ENCODE data around the gene IGLL5. TPM values are rescaled to one million over a fixed set of nuclear protein-coding genes. Genes with fewer than 3 reads are reported as not detected.

Gene IGLL5
- total RNA-seq, 1 donor from 2014 or later = not detected

DNA sequence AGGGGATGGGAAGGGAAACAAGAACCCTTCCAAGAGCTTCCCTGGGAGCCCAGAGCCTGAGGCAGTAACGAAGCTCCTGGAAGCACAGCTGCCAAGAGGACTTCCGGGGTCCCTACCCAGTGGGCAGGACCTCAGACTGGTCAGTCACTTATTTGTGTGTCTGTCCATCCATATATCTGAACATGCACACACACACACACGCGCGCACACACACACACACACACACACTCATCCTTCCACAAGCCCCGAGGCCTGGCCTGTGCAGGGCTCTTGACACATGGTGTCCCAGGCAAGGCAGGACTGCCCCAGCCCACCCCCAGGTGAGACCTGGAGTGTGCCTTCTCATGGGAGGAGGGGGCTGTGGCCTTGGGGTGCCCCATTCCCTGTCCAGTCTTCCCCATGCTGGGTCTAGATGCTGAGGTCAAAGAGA is 44.9 kb downstream of the IGLL5 start:
- no peak overlapping the region for H3K27ac Mint-ChIP-seq
- H3K27me3 Mint-ChIP-seq (ENCODE audit: low read depth) = peaks cover 16% of the 10 kb centered on the region
- H3K4me1 Mint-ChIP-seq = peaks cover 8% of the 10 kb centered on the region

GRCh38 chr22:22933100-22933806 is 45.6 kb downstream of the IGLL5 start:
- Mint-ChIP-seq H3K27me3 (ENCODE audit: low read depth) (peaks cover 19% of the 10 kb centered on the region), H3K4me3 (no peak overlapping the region), H3K9me3 (no peaks in the 10 kb centered on the region), H3K4me1 (peaks cover 7% of the 10 kb centered on the region), H3K36me3 (no peaks in the 10 kb centered on the region), H3K27ac (no peak overlapping the region)
- no peak for DNase-seq (ENCODE audit: low spot score in 2 of 2, unreplicated experiment in 2 of 2)
- TF ChIP-seq CTCF (IDR thresholded peaks at IDR 0.05; ENCODE audit: unreplicated experiment) = no peak

More for the DNA sequence above, 44.9 kb downstream of the IGLL5 start:
- H3K36me3 Mint-ChIP-seq = no peaks in the 10 kb centered on the region
- no peak for DNase-seq (ENCODE audit: low spot score in 2 of 2, unreplicated experiment in 2 of 2)
- no peak overlapping the region for H3K4me3 Mint-ChIP-seq
- H3K9me3 Mint-ChIP-seq = no peaks in the 10 kb centered on the region
- no peak for TF ChIP-seq CTCF (IDR thresholded peaks at IDR 0.05; ENCODE audit: unreplicated experiment)

GRCh38 chr22:22933807-22934542 is 46.4 kb downstream of the IGLL5 start:
- peaks cover 26% of the 10 kb centered on the region for H3K27me3 Mint-ChIP-seq (ENCODE audit: low read depth)
- H3K4me3 Mint-ChIP-seq = no peak overlapping the region
- no peaks in the 10 kb centered on the region for H3K4me1 Mint-ChIP-seq
- DNase-seq (ENCODE audit: low spot score in 2 of 2, unreplicated experiment in 2 of 2) = no peak
- no peaks in the 10 kb centered on the region for H3K9me3 Mint-ChIP-seq
- TF ChIP-seq CTCF (IDR thresholded peaks at IDR 0.05; ENCODE audit: unreplicated experiment) = no peak
- H3K36me3 Mint-ChIP-seq = no peaks in the 10 kb centered on the region
- no peak overlapping the region for H3K27ac Mint-ChIP-seq

DNA sequence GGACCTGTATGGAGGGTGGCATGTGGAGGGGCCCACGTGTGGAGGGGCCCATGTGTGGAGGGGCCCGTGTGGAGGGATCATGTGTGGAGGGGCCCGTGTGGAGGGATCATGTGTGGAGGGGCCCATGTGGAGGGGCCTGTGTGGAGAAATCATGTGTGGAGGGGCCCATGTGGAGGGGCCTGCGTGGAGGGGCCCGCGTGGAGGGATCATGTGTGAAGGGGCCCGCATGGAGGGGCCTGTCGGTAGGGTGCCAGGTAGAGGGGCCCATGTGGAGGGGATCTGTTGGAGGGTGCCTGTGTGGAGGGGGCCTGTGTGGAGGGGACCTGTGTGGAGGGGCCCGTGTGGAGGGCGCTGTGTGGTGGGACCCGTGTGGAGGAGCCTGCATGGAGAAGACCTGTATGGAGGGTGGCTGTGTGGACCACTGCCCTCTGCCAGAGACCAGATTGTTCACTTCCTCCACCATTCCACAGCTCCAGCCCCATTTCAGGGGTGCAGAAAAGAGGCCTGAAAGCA is 47.0 kb downstream of the IGLL5 start:
- H3K9me3 Mint-ChIP-seq = no peaks in the 10 kb centered on the region
- DNase-seq (ENCODE audit: low spot score in 2 of 2, unreplicated experiment in 2 of 2) = no peak
- no peaks in the 10 kb centered on the region for H3K36me3 Mint-ChIP-seq
- TF ChIP-seq CTCF (IDR thresholded peaks at IDR 0.05; ENCODE audit: unreplicated experiment) = no peak
- H3K4me3 Mint-ChIP-seq = no peak overlapping the region
- H3K4me1 Mint-ChIP-seq = no peaks in the 10 kb centered on the region
- no peak overlapping the region for H3K27ac Mint-ChIP-seq
- peaks cover 27% of the 10 kb centered on the region for H3K27me3 Mint-ChIP-seq (ENCODE audit: low read depth)

- no peak for DNase-seq (ENCODE audit: low spot score in 2 of 2, unreplicated experiment in 2 of 2)
- TF ChIP-seq CTCF (IDR thresholded peaks at IDR 0.05; ENCODE audit: unreplicated experiment) = no peak
- Mint-ChIP-seq H3K27me3 (ENCODE audit: low read depth) (peaks cover 28% of the 10 kb centered on the region), H3K9me3 (no peaks in the 10 kb centered on the region), H3K36me3 (no peaks in the 10 kb centered on the region), H3K4me3 (no peak overlapping the region), H3K27ac (no peak overlapping the region), H3K4me1 (no peaks in the 10 kb centered on the region)
These were observed 47.5 kb downstream of the IGLL5 start for GRCh38 chr22:22935056-22935545.

Measured in mesothelial cell of epicardium (in vitro differentiated cells).